ENCODE results near the gene STX18. TPM values are rescaled to one million over a fixed set of nuclear protein-coding genes. Genes with fewer than 3 reads are reported as not detected.

Gene STX18
- total and polyA plus RNA-seq, 8 donors: 18.6 to 60.6 (median 51.9) TPM

DNA sequence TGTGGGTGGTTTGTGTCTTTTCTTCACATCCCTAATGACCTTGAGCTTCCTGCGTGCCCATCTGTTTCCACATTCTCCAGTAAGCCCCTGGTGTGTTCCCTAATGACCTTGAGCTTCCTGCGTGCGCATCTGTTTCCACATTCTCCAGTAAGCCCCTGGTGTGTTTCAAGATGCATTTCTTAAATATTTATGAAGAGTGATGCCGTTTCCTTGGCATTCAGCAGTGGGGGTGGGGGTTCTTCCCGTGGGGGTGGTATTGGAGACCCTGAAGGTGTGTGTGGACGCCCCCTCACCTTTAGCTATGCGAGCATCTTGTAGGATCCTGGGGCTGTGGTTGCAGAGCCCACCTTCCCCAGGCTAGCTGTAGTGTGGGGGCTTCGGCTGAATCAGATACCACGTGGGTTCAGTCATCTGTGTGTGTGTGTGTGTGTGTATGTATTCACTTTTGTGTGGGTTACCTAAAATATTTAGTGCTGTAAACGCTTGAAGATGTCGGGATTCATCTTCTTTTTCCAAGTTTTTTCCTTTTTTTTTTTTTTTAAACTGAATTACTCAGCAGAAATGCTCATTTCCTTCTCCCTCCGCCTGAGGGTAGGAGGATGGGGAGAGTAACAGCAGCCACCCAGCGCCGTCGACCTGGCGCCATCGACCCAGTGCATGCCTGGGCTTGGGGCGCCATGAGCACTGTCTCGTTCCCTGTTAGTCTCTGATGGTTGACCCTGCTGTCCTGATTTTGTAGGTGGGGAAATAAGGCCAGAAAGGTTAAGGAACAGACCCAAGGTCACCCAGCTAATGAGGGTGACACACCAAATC is 145.0 kb downstream of the STX18 start:
- Histone ChIP-seq H3K36me3 (no peaks in the 10 kb centered on the region), H3K9me3 (peaks cover 0 to 4% of the 10 kb centered on the region in 2 donors), H3K27ac (no peak overlapping the region), H3K27me3 (peaks cover 0 to 70% of the 10 kb centered on the region in 2 donors), H3K4me3 (no peak overlapping the region), H3K4me1 (no peaks in the 10 kb centered on the region)
- TF ChIP-seq, protein P1, sequence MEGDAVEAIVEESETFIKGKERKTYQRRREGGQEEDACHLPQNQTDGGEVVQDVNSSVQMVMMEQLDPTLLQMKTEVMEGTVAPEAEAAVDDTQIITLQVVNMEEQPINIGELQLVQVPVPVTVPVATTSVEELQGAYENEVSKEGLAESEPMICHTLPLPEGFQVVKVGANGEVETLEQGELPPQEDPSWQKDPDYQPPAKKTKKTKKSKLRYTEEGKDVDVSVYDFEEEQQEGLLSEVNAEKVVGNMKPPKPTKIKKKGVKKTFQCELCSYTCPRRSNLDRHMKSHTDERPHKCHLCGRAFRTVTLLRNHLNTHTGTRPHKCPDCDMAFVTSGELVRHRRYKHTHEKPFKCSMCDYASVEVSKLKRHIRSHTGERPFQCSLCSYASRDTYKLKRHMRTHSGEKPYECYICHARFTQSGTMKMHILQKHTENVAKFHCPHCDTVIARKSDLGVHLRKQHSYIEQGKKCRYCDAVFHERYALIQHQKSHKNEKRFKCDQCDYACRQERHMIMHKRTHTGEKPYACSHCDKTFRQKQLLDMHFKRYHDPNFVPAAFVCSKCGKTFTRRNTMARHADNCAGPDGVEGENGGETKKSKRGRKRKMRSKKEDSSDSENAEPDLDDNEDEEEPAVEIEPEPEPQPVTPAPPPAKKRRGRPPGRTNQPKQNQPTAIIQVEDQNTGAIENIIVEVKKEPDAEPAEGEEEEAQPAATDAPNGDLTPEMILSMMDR (IDR thresholded peaks at IDR 0.05): no peak
- ATAC-seq (no peak), DNase-seq (no peak)
- intact Hi-C loops (cut with DNase I): no loop called here

DNA sequence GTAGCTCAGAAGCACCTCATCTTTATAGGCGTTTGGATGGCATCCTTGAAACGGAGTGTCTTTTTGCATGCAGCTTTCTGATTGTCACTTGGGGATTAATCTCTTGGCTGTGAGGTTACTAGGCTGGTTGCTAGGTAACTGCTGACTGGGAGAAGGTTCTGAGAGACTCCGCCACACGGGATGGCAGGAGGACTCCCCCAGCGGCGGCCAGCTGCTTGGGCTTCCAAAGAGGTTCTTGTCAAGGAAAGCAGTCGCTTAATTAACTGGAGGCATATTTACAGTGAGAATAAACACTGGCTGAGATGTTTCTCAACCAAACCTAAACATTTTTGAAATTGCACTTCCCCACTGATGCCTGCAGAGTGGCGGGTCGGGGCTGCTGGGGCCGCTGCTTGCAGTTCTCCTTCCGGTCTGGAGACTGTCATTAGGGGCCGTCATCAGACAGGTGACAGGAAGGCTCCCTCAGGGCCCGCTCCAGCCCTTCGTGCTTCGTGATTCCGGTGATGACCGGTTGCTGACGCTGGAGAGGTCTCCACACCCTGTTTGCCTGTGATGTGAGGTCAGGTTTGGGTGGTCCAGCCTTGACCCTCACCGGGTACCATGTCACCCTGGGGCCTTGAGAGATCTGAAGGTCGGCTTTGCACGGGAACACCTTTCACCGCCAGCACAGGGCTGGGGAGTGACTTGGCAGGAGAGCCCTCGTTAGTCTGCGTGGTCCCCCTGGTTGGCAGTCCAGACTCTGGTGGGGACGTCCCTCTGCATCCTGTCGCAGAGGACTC is 145.8 kb downstream of the STX18 start:
- H3K9me3 ChIP-seq: peaks cover 0 to 4% of the 10 kb centered on the region in 2 donors
- DNase-seq: peak in 3 of 4 donors; percentile 22 to 63 (median 39)
- no peak for ATAC-seq
- H3K27me3 ChIP-seq: peaks cover 0 to 71% of the 10 kb centered on the region in 2 donors
- no peaks in the 10 kb centered on the region for H3K4me1 ChIP-seq
- intact Hi-C loops (cut with DNase I): no loop called here
- H3K4me3 ChIP-seq: no peak overlapping the region
- no peak overlapping the region for H3K27ac ChIP-seq
- TF ChIP-seq, protein P1 (IDR thresholded peaks at IDR 0.05): no peak
- no peaks in the 10 kb centered on the region for H3K36me3 ChIP-seq

DNA sequence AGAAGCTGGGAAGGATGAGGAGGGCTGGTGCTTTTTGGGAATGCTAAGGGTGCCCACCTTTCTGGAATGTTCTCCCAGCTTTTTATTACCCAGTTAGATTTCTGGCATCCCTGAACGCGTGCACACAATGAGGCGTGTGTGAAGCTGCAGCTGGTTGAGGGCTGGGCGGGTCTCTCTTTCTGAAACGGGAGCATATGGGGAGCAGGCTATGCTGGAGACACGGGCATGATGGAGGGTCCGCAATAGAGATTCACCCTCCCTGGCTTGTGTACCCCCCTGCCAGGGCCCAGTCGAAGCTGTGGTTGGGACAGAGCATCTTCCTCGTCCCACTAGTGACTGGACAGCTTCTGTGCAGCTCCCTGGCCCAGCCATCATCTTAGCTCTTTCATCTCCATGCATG is 146.5 kb downstream of the STX18 start:
- intact Hi-C loops (cut with DNase I): no loop called here
- Histone ChIP-seq H3K4me1 (no peaks in the 10 kb centered on the region), H3K36me3 (no peaks in the 10 kb centered on the region), H3K4me3 (no peak overlapping the region), H3K27me3 (peaks cover 0 to 74% of the 10 kb centered on the region in 2 donors), H3K9me3 (peaks cover 0 to 3% of the 10 kb centered on the region in 2 donors), H3K27ac (no peak overlapping the region)
- ATAC-seq (no peak), DNase-seq (no peak)
- TF ChIP-seq, protein P1 (IDR thresholded peaks at IDR 0.05): no peak

DNA sequence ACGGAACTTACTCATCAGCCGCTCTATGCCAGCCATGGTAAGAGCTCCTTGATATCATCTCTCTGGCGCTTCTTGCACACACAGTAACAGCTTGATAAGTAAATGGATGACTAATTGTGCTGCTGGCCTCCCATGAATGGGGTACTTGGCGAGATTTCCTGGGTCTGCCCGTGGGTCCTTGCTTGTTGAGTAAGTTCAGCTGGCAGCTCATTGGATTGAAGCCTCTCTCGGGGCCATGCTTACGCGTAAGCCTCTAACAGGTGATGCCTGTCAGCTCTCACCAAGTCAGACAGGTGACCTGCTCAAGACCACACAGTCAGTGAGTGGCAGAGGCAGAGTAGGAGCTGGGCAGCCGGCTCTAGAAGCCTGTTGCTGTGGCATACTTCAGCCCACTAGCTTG is 147.2 kb downstream of the STX18 start:
- TF ChIP-seq, protein P1 (IDR thresholded peaks at IDR 0.05): no peak
- Histone ChIP-seq H3K36me3 (no peaks in the 10 kb centered on the region), H3K4me1 (no peaks in the 10 kb centered on the region), H3K4me3 (no peak overlapping the region), H3K27ac (no peak overlapping the region), H3K27me3 (peaks cover 0 to 82% of the 10 kb centered on the region in 2 donors), H3K9me3 (no peaks in the 10 kb centered on the region)
- intact Hi-C loops (cut with DNase I): no loop called here
- DNase-seq: no peak
- ATAC-seq: no peak
